HG02642 (cell line): Measurements from ENCODE around the gene CACNA1C.
"Not testable (repeated sequence)": the region's sequence is repeated elsewhere in the genome, so short reads cannot be mapped to it uniquely, and the experiment has no call there.

Experiments
- ATAC-seq: cut with Tn5 transposase; IDR thresholded peaks from one replicate; pipeline ENCODE4 v1.9.1; 2021; ENCODE audit warnings: mild to moderate bottlenecking; ENCODE audit not compliant: unreplicated experiment, poor library complexity

Gene CACNA1C

GRCh38 chr12:2698566-2698965 lies 645.8 kb downstream of the CACNA1C start:
- ATAC-seq = no peak

- ATAC-seq = no peak
These were observed 657.9 kb downstream of the CACNA1C start for GRCh38 chr12:2710701-2711100.

- no peak for ATAC-seq
These were observed 666.6 kb downstream of the CACNA1C start for GRCh38 chr12:2719392-2719791.

- no peak for ATAC-seq
These were observed 670.0 kb downstream of the CACNA1C start for GRCh38 chr12:2722806-2723205.

GRCh38 chr12:2732290-2732689 lies 679.5 kb downstream of the CACNA1C start:
- no peak for ATAC-seq

- ATAC-seq = no peak
These were observed 680.9 kb downstream of the CACNA1C start for GRCh38 chr12:2733493-2734355.

GRCh38 chr12:2735432-2735831 lies 682.6 kb downstream of the CACNA1C start:
- ATAC-seq = no peak

- ATAC-seq = no peak
These were observed 685.0 kb downstream of the CACNA1C start for GRCh38 chr12:2737656-2738241.

- ATAC-seq = no peak
These were observed 686.3 kb downstream of the CACNA1C start for GRCh38 chr12:2739069-2739468.

GRCh38 chr12:2739832-2740641 lies 687.2 kb downstream of the CACNA1C start:
- ATAC-seq = no peak

GRCh38 chr12:2742037-2742436 lies 689.2 kb downstream of the CACNA1C start:
- not testable (repeated sequence) for ATAC-seq

GRCh38 chr12:2743478-2743877 lies 690.7 kb downstream of the CACNA1C start:
- ATAC-seq = no peak

GRCh38 chr12:2745655-2746054 lies 692.9 kb downstream of the CACNA1C start:
- ATAC-seq = no peak
